ENCODE data around the gene LETM1.

The LETM1 gene

GRCh38 chr4:1797298-1797860 is 58.6 kb downstream of the LETM1 start:
- no peak for DNase-seq (ENCODE audit: low read depth in 1 of 2, low spot score in 1 of 2)

DNA sequence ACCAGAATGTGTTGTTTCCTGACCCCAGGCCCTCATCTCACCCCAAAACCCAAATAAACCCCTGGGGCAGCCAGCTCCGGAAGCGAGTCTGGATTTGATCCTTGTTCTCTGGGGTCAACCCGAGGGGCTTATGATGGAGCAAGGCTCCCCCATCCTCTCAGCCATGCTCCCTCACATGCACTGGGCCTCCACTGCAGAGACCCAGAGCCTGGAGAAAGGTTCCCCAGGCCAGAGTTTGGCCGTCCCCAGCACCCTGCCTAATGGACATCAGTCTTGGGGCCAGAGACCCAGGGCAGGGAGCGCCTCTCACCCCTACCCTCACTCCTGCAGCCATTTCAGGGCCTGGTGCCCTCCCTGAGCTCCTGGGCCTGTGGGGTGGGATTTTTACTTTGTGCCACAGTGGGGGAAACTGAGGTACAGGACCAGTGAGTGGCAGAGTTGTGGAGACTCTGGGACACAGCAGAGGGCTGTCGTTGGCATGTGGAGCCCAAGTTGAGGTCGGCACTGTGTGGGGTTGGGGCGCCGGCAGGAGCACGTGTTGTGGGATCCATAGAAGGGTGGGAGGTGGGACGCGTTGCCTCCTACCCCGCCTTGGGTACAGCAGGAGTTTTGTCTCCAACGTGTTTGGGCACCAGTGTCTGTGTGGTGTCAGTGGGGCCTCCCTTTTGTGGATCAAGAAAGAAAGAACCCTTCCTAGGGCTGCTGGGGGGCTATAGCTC is 59.3 kb downstream of the LETM1 start:
- DNase-seq (ENCODE audit: low read depth in 1 of 2, low spot score in 1 of 2) = no peak

DNA sequence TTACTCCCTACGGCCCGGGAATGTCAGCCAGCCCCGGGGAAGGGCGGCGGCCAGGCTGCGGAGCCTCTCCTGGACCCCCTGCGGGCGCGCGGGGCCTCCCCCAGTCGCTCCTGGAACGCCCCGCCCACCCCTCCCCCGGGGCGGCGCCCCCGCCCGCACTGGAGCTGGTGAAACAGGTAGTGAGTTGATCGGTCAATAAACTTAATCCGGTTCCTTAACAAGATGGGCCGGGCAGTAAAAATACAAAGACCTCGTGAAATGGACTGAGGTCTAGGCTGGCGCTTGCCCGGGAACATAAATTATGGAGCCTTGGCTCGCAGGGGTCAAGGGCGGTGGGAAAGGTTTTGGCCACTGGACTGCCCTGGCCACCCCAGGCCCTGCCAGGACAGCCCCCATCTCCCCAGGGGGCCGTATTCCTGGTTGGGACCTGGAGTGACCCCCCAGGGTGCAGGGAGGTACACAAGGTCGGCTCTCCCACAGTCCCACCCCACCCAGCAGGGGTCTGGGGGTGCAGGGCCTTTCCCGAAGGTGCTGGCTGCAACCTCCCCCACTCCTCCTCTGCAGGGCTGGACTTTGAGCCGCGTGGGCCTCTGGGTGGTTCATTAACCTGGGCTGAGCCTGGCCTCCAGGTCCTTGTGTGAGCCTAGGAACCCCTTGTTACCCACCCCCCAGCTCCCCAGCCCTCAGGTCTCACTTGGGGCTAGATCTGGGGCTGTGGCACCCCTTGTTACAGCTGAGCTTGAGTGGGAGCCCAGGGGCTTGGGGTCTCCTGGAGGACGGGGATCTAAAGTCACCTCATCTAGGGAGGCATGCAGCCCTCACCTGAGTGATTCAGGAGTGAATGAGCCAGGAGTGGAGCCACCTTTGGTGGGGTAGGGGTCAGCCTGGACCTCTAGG is 60.4 kb downstream of the LETM1 start:
- no peak for DNase-seq (ENCODE audit: low read depth in 1 of 2, low spot score in 1 of 2)

DNA sequence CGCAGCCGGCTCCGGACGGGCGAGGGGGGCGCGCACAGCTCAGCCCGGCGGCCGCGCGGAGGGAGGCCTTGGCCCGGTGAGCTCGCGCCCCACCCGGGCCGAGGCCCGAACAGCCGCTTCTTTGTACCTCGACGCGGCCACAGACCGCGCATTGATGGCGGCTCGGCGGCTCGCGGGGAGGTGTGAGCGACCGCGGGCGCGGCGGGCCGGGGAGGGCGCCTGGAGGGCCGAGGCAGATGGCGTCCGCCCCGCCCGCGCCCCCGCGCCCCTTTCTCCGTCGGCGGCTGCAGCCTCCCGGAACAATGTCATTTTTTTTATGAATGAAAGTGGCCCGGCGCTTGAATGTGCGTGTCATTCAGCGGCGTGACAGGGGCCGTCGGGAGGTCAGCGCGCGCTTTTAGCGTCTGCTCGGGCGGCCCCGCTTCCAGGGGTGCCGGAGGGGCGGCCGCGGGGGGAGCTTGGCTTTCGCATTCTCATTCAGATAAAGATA is 61.1 kb downstream of the LETM1 start:
- DNase-seq (ENCODE audit: low read depth in 1 of 2, low spot score in 1 of 2) = no peak

GRCh38 chr4:1793940-1794808 is 61.8 kb downstream of the LETM1 start:
- DNase-seq (ENCODE audit: low read depth in 1 of 2, low spot score in 1 of 2) = no peak

DNA sequence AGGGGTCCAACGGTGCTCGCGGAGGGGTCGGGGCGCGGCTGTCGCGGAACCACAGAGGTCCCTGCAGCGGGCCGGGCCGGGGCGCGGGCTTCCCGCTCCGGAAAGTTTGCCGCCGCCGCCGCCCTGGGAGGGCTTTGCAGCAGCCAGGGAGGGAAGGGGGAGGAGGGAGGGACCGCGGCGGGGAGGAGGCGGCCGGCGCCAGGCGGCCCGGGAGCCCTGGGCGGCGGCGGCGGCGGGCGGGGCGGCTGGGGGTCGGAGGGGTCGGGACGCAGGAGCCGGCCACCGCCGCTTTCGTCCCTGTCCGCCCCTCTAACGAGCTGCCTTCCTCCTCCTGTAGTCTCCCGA is 62.5 kb downstream of the LETM1 start:
- DNase-seq (ENCODE audit: low read depth in 1 of 2, low spot score in 1 of 2) = peak; percentile 9 to 28

- peak in 1 of 2 donors; percentile 43 for DNase-seq (ENCODE audit: low read depth in 1 of 2, low spot score in 1 of 2)
Observed at GRCh38 chr4:1792832-1793495, 63.0 kb downstream of the LETM1 start, which contains the start of gene FGFR3. TSS of gene FGFR3 (plus strand) at chr4:1793293. CDS start at chr4:1793935, 642 bp downstream.

- no peak for DNase-seq (ENCODE audit: low read depth in 1 of 2, low spot score in 1 of 2)
Observed at GRCh38 chr4:1792158-1792831, 63.7 kb downstream of the LETM1 start.

- no peak for DNase-seq (ENCODE audit: low read depth in 1 of 2, low spot score in 1 of 2)
Observed at GRCh38 chr4:1790005-1790404, 66.0 kb downstream of the LETM1 start.

GRCh38 chr4:1789552-1789951 is 66.4 kb downstream of the LETM1 start:
- no peak for DNase-seq (ENCODE audit: low read depth in 1 of 2, low spot score in 1 of 2)

DNA sequence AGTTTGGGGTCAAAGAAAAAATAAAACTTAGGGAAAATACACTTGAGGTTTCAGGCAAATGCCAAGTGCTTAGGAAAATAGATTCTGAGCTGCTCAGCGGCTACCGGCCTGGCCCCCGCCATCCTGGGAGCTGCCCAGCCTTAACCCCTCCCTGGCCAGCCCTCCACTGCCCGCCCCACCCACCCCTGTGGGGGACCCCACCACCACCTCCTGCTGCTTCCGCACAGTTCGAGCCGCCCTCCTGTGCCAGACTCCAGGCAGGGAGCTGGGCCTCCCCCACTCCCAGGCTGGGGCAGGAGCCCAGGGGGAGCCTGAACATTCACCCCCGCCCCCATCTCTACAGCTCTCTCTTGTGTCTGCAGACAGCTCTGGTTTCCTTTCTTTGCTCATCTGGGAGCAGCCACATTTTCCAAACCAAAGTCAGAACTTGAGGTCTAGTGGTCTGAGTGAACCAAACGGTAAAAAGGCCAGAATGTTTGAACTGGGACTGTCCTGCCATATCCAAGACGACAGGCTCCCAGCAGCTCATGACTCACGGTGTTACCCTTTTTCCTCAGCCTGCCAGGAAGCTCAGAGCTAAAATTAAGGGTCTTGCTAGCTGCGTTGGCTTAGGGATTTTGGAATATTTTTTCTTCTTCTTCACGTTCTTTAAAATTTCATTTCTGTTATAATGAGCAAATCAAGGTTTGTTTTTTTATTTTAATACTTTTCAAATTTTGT is 67.5 kb downstream of the LETM1 start:
- no peak for DNase-seq (ENCODE audit: low read depth in 1 of 2, low spot score in 1 of 2)

DNA sequence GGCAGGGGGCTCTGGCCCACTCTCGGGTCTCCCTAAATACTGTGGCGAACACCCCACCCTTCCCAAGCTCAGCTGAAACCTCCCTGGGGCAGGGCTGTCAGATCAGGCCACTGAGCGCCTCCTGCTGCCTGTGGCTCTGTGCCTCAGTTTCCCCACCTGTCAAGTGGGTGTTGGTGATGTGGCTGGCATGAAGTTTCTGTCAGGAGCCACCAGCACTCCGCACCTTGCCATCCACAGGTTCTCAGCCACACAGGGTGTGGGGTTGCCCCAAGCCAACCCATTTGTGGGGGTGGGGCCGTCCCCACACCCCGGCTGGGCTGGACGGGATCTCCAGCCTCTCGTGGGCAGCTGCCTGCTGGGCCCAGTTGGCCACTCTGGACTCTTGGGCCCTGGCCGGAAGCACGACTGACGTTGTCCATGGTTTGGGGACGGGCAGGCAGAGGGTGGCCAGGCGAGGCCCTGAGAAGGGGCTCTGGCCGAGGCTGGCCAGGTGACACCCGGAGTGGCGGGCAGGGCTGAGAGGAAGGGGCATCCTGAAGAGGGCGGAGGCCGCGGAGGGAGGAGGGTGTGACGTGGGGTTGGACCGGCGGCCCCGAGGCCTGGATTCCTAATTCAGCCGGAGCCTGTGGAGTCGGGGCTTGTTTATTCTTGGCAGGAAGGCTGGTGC is 68.4 kb downstream of the LETM1 start:
- DNase-seq (ENCODE audit: low read depth in 1 of 2, low spot score in 1 of 2) = no peak

DNA sequence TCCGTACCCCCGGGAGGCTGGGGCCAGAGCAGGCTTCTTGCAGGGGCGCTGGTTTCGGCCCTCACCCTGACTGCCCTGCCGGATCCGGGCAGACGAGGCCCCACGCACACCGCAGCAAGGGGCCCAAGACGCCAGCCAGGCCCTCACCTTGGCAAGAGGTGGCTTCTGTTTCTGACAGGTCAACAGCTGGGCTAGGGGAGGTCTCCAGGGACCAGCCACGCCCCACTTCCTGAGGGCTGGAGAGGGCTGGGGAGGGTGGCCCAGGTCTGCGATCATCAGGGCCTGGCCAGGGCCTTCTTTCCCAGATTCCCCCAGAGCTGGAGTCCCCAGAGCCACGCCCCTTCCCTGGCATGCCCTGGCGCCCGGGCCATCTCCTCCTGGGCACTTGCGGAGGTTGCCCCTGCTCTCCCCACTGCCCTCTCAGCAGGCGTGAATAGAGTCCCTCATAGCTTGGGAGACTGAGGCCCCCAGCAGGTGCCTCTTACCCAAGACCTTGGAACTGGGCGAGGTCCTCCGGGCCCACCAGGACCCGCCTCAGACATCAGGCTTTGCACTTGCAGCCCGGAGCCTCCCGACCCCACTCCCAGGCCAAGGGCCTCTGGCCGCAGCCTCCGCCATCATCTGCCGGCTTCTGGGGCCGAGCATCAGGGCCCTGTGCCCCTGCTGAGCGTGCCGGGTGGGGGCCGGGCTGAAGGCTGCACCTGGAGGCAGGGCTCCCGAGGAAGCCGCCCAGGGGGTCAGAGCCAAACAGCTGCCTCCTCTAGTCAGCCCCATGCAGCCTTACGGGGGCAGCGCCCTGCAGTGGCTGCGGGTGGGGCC is 69.2 kb downstream of the LETM1 start:
- no peak for DNase-seq (ENCODE audit: low read depth in 1 of 2, low spot score in 1 of 2)

DNA sequence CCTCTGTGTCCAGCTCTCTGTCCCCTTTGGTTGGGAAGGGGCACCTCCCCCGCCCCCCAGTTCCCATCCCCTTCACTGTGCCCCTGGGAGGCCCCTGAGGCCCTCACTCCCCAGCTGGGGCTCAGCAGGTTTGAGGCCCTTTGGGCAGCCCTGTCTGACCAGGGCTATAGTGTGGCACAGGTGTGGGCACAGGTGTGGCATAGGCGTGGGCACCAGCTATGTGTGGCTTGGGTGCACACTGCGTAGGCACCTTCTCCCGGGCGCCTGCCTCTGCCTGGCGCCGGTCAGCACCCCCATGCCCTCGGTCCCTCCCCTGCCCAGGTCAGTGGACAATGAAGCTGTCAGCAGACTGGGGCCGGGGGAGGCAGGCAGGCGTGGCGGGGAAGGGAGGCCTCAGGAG is 70.4 kb downstream of the LETM1 start:
- no peak for DNase-seq (ENCODE audit: low read depth in 1 of 2, low spot score in 1 of 2)

DNA sequence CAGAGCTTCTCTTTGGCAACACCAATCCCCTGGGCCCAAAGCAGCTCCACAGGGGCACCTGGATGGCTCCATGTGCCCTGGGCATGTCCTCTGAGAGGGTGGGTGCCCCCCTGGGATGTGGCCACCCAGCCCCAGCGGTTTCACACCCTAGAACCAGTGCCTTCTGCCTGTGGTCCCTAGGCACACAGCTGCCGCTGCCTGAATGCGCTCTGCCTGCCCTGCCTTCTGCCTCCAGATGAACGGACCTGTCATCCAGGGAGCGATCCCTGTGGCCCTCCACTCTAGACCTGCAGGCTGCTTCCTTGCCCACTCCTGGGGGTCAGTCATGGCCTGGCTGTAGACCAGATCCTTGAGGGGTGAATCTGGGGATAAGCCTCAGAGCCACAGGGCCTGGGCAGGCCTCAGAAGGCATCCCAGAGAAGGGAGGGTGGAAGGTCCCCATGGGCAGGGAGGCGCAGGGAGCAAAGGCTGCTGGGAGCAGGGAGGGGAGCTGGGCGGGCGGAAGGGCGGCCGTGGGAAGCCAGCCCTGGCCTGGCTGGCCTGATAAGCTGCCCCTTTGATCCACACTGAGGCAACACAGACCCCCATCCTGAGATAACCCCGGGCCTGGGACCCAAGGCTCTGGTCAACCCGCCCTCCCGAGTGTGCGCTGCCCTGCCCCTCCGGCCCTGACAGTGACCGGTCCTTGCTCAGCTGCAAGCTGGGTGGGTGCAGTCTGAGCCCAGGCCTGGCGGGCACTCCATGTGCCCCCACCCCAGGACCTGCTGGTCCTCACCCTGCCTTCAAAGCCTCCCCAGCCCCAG is 71.0 kb downstream of the LETM1 start:
- no peak for DNase-seq (ENCODE audit: low read depth in 1 of 2, low spot score in 1 of 2)

DNA sequence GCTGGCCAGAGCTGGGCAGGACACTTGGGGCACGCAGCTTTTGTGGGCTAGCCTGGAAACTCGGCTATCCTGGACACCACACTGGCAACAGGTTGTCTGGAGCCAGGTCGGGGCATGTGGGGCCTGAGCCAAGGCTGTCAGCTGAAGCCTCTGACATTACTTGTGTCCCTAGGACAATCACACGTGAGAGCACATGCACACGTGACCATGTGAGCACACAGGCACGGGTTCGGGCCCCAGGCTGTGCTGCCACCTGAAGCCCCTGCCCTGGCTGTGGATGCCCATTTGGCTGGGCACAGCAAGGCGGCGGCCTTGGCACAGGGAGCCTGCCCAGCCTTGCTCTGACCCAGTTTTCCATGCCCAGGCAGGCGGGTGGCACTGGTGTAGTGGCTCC is 71.6 kb downstream of the LETM1 start:
- DNase-seq (ENCODE audit: low read depth in 1 of 2, low spot score in 1 of 2) = no peak

- no peak for DNase-seq (ENCODE audit: low read depth in 1 of 2, low spot score in 1 of 2)
Observed at GRCh38 chr4:1783970-1784369, 72.0 kb downstream of the LETM1 start.

Data from stimulated activated CD4-positive, alpha-beta T cell treated with anti-CD3 and anti-CD28 coated beads, Interleukin-15, amount 100 ng/mL, for 1 hour (primary cell).